ENCODE results near the gene MED9. TPM values are rescaled to one million over a fixed set of nuclear protein-coding genes. Genes with fewer than 3 reads are reported as not detected.

MED9 gene
- polyA plus RNA-seq, 1 of the 3 experiments (the other 2 are of a cell fraction): 10.1 TPM

DNA sequence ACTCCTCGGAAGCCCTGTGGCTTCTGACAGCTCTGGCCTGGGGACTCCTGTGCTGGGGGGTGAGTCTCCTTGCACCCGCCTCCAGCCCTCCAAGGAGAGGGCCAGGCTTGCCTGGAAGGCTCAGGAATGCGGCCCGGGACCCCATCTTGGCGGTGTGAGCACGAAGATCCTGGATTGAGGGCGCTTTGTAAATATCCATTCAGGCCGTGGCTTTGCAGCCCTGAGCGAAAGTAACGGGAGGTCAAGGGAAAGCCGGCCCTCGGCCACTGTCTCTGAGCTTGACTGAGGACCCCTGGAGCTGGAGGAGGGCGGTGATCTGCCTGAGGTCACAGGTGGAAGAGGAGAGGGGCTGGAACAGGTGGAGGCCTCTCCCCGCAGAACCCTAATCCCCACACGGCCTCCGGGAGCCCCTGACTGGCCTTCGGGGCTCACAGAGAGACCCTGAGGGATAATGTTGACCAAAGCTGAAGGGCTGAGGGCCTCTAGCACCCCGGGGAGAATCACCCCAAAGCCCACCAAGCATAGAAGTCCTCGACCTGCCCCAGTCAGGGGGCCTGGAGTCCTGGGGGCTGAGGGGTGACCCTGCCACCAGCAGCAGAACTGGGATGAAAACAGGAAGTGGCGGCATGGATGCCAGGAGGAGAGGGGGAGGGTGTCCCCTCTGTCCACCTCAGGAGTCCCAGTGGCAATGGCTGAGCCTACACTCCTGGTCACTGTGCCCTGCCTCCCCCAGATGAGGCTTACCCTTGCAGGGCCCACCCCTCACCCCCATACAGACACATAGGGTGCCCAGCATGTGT is 27.7 kb downstream of the MED9 start (continued):
- TF ChIP-seq, protein P1, sequence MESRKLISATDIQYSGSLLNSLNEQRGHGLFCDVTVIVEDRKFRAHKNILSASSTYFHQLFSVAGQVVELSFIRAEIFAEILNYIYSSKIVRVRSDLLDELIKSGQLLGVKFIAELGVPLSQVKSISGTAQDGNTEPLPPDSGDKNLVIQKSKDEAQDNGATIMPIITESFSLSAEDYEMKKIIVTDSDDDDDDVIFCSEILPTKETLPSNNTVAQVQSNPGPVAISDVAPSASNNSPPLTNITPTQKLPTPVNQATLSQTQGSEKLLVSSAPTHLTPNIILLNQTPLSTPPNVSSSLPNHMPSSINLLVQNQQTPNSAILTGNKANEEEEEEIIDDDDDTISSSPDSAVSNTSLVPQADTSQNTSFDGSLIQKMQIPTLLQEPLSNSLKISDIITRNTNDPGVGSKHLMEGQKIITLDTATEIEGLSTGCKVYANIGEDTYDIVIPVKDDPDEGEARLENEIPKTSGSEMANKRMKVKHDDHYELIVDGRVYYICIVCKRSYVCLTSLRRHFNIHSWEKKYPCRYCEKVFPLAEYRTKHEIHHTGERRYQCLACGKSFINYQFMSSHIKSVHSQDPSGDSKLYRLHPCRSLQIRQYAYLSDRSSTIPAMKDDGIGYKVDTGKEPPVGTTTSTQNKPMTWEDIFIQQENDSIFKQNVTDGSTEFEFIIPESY (IDR thresholded peaks at IDR 0.05; ENCODE audit: borderline replicate concordance, low read depth): no peak
- TF ChIP-seq EP300 (IDR thresholded peaks at IDR 0.05; ENCODE audit: borderline replicate concordance in 1 of 2, low read depth in 1 of 2, low read length in 1 of 2) (no peak), JUND (IDR thresholded peaks at IDR 0.05) (no peak)
- TF ChIP-seq, protein P2, sequence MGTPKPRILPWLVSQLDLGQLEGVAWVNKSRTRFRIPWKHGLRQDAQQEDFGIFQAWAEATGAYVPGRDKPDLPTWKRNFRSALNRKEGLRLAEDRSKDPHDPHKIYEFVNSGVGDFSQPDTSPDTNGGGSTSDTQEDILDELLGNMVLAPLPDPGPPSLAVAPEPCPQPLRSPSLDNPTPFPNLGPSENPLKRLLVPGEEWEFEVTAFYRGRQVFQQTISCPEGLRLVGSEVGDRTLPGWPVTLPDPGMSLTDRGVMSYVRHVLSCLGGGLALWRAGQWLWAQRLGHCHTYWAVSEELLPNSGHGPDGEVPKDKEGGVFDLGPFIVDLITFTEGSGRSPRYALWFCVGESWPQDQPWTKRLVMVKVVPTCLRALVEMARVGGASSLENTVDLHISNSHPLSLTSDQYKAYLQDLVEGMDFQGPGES (IDR thresholded peaks at IDR 0.05; ENCODE audit: low read depth, low read length): no peak

DNA sequence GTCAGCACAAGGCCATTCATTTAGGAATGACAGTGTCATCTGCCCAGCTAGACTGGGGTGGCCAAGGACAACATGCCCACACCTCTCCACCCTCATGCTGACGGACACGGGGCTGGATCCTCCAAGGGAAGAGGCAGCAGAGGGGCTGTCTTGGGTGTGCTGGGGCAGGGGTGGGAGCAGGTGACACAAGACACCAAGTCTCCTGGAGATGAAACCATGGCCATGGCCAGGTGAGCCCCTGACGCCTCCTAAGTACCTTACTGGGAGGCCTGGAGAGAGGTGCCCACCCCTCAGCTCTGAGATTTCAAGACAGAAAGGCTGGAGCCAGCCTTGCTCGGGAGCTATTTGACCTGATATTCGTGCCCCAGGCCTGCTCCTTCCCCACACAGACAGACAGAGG is 28.4 kb downstream of the MED9 start:
- H3F3A ChIP-seq (replicated peaks; ENCODE audit: insufficient read depth): no peaks in the 10 kb centered on the region
- no peak overlapping the region for H2AFZ ChIP-seq (ENCODE audit: low read depth)
- CTCF ChIA-PET: interaction anchor here (1.8 to 3.3 kb wide), 3 partner anchors 9 to 151 kb away, joined by 8 to 32 read pairs (median 14); partner anchors contain the start of gene RASD1
- POLR2A ChIA-PET: no interaction called here
- H3K27ac ChIP-seq (ENCODE audit: low read depth in 2 of 2, low read length in 1 of 2): no peak overlapping the region
- no peaks in the 10 kb centered on the region for H3K9me3 ChIP-seq
- H3K36me3 ChIP-seq (replicated peaks in 1 of 2; ENCODE audit: control insufficient read depth in 1 of 2, insufficient read depth in 2 of 2, low read length in 1 of 2): no peaks in the 10 kb centered on the region
- H4K20me1 ChIP-seq (ENCODE audit: insufficient read depth): no peaks in the 10 kb centered on the region
- no peak overlapping the region for H3K9ac ChIP-seq
- no peak for DNase-seq
- H3K4me3 ChIP-seq (ENCODE audit: low read depth in 2 of 2, low read length in 1 of 2): no peak overlapping the region
- WGBS (ENCODE audit: low lambda C conversion rate): no CpG with 5 or more reads among the region's 5 CpGs
- no peaks in the 10 kb centered on the region for H3K79me2 ChIP-seq (ENCODE audit: insufficient read depth)
- H3K4me2 ChIP-seq: no peak overlapping the region
- H3K27me3 ChIP-seq (ENCODE audit: insufficient read depth): no peaks in the 10 kb centered on the region
- H3K9me2 ChIP-seq: no peaks in the 10 kb centered on the region
- H3K4me1 ChIP-seq (ENCODE audit: control insufficient read depth in 1 of 2, insufficient read depth in 2 of 2, low read depth in 1 of 2, low read length in 1 of 2): peaks cover 0 to 20% of the 10 kb centered on the region in 2 experiments; a peak in 1 of 4 replicates
- TF ChIP-seq GATA2 (CRISPR knock-in tag; IDR thresholded peaks at IDR 0.05) (no peak), RAD21 (IDR thresholded peaks at IDR 0.05; ENCODE audit: low read length) (no peak), MEF2A (IDR thresholded peaks at IDR 0.05; ENCODE audit: borderline replicate concordance, low read depth) (no peak), NRF1 (IDR thresholded peaks at IDR 0.05; ENCODE audit: low read depth, low read length) (no peak), ELF1 (IDR thresholded peaks at IDR 0.05) (no peak), FOXJ3 (CRISPR knock-in tag; IDR thresholded peaks at IDR 0.05) (no peak), FOXM1 (IDR thresholded peaks at IDR 0.05; ENCODE audit: low read depth) (no peak), RFX5 (IDR thresholded peaks at IDR 0.05; ENCODE audit: low read length) (no peak), SMC3 (IDR thresholded peaks at IDR 0.05; ENCODE audit: low read depth, low read length) (no peak), POLR2AphosphoS5 (IDR thresholded peaks at IDR 0.05; ENCODE audit: low read depth, low read length) (no peak)
- TF ChIP-seq, protein P1 (IDR thresholded peaks at IDR 0.05; ENCODE audit: borderline replicate concordance, low read depth): no peak
- TF ChIP-seq, protein P3, sequence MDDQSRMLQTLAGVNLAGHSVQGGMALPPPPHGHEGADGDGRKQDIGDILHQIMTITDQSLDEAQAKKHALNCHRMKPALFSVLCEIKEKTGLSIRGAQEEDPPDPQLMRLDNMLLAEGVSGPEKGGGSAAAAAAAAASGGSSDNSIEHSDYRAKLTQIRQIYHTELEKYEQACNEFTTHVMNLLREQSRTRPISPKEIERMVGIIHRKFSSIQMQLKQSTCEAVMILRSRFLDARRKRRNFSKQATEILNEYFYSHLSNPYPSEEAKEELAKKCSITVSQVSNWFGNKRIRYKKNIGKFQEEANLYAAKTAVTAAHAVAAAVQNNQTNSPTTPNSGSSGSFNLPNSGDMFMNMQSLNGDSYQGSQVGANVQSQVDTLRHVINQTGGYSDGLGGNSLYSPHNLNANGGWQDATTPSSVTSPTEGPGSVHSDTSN (IDR thresholded peaks at IDR 0.05): no peak
- TF ChIP-seq, protein P4, sequence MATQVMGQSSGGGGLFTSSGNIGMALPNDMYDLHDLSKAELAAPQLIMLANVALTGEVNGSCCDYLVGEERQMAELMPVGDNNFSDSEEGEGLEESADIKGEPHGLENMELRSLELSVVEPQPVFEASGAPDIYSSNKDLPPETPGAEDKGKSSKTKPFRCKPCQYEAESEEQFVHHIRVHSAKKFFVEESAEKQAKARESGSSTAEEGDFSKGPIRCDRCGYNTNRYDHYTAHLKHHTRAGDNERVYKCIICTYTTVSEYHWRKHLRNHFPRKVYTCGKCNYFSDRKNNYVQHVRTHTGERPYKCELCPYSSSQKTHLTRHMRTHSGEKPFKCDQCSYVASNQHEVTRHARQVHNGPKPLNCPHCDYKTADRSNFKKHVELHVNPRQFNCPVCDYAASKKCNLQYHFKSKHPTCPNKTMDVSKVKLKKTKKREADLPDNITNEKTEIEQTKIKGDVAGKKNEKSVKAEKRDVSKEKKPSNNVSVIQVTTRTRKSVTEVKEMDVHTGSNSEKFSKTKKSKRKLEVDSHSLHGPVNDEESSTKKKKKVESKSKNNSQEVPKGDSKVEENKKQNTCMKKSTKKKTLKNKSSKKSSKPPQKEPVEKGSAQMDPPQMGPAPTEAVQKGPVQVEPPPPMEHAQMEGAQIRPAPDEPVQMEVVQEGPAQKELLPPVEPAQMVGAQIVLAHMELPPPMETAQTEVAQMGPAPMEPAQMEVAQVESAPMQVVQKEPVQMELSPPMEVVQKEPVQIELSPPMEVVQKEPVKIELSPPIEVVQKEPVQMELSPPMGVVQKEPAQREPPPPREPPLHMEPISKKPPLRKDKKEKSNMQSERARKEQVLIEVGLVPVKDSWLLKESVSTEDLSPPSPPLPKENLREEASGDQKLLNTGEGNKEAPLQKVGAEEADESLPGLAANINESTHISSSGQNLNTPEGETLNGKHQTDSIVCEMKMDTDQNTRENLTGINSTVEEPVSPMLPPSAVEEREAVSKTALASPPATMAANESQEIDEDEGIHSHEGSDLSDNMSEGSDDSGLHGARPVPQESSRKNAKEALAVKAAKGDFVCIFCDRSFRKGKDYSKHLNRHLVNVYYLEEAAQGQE (IDR thresholded peaks at IDR 0.05; ENCODE audit: low read depth, low read length): no peak
- TF ChIP-seq, protein P2 (IDR thresholded peaks at IDR 0.05; ENCODE audit: low read depth, low read length): no peak
- TF ChIP-seq, protein P5, sequence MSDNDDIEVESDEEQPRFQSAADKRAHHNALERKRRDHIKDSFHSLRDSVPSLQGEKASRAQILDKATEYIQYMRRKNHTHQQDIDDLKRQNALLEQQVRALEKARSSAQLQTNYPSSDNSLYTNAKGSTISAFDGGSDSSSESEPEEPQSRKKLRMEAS (IDR thresholded peaks at IDR 0.05; ENCODE audit: low read depth): no peak
